ENCODE measurements around the gene LCLAT1.

LCLAT1 gene

GRCh38 chr2:30457296-30457695, 10.2 kb downstream of the LCLAT1 start:
- CTCF ChIA-PET, result interaction anchor here (0.7 kb wide), 1 partner anchor 245 kb away, joined by 4 read pairs; no protein-coding TSS in a partner anchor

GRCh38 chr2:30459140-30459539, 12.1 kb downstream of the LCLAT1 start:
- Histone ChIP-seq H3K9me3 (ENCODE audit: control insufficient read depth, insufficient read depth, low read depth, low read length) (no peaks in the 10 kb centered on the region), H3K4me3 (ENCODE audit: low read depth, low read length) (no peak overlapping the region), H3K27ac (ENCODE audit: extremely low read depth, low read depth, low read length) (no peak overlapping the region), H3K36me3 (ENCODE audit: control insufficient read depth in 2 of 2, insufficient read depth in 1 of 2, low read length in 2 of 2) (no peaks in the 10 kb centered on the region; a peak in 1 of 3 replicates), H3K4me1 (ENCODE audit: control insufficient read depth, insufficient read depth, low read length) (peaks cover 13% of the 10 kb centered on the region)
- TF ChIP-seq ZNF423 (tag by site-specific recombination; IDR thresholded peaks at IDR 0.05), result no peak
- no peak for TF ChIP-seq ZNF19 (tag by site-specific recombination; IDR thresholded peaks at IDR 0.05; ENCODE audit: low read depth)
- POLR2A ChIA-PET, result no interaction called here
- CTCF ChIA-PET, result interaction anchor here (0.6 to 1.1 kb wide), 2 partner anchors 13 to 239 kb away, joined by 3 to 7 read pairs; no protein-coding TSS in a partner anchor

More at GRCh38 chr2:30457296-30457695, 10.2 kb downstream of the LCLAT1 start:
- TF ChIP-seq RBAK (tag by site-specific recombination; IDR thresholded peaks at IDR 0.05), result no peak
- no peak for TF ChIP-seq ZNF548 (tag by site-specific recombination; IDR thresholded peaks at IDR 0.05)
- no peak for TF ChIP-seq ZNF132 (tag by site-specific recombination; IDR thresholded peaks at IDR 0.05; ENCODE audit: borderline replicate concordance)
- no peak for TF ChIP-seq WT1 (tag by site-specific recombination; IDR thresholded peaks at IDR 0.05)
- no peak for TF ChIP-seq ZNF335 (tag by site-specific recombination; conservative IDR thresholded peaks at IDR 0.05)
- TF ChIP-seq ZNF404 (tag by site-specific recombination; IDR thresholded peaks at IDR 0.05), result no peak
- no peak for TF ChIP-seq ZBTB49 (tag by site-specific recombination; IDR thresholded peaks at IDR 0.05; ENCODE audit: low read depth)
- no peak for TF ChIP-seq ZNF626 (tag by site-specific recombination; IDR thresholded peaks at IDR 0.05)
- TF ChIP-seq PRDM4 (tag by site-specific recombination; IDR thresholded peaks at IDR 0.05), result no peak
- TF ChIP-seq ZBTB20 (tag by site-specific recombination; IDR thresholded peaks at IDR 0.05), result no peak
- TF ChIP-seq ZNF645 (tag by site-specific recombination; IDR thresholded peaks at IDR 0.05), result no peak
- no peak for TF ChIP-seq ZNF785 (tag by site-specific recombination; IDR thresholded peaks at IDR 0.05)
- TF ChIP-seq ZSCAN30 (tag by site-specific recombination; IDR thresholded peaks at IDR 0.05), result no peak
- TF ChIP-seq GLIS2 (tag by site-specific recombination; IDR thresholded peaks at IDR 0.05), result no peak
- POLR2A ChIA-PET, result no interaction called here
- Histone ChIP-seq H3K9me3 (ENCODE audit: control insufficient read depth, insufficient read depth, low read depth, low read length) (no peaks in the 10 kb centered on the region), H3K4me3 (ENCODE audit: low read depth, low read length) (no peak overlapping the region), H3K27ac (ENCODE audit: extremely low read depth, low read depth, low read length) (no peak overlapping the region), H3K36me3 (ENCODE audit: control insufficient read depth in 2 of 2, insufficient read depth in 1 of 2, low read length in 2 of 2) (no peaks in the 10 kb centered on the region; a peak in 1 of 3 replicates), H3K4me1 (ENCODE audit: control insufficient read depth, insufficient read depth, low read length) (peaks cover 28% of the 10 kb centered on the region)

All from HEK293 (cell line).